Pancreas (tissue), 10 donors: Measurements from ENCODE around the gene SIAH2. TPM values are rescaled to one million over a fixed set of nuclear protein-coding genes. Genes with fewer than 3 reads are reported as not detected.
A peak's percentile ranks its signal among the peaks of the same experiment; 100 is the strongest.

ENCODE experiments used
- ATAC-seq, 4 donors: fragments of 200-7000 bp; cut with Tn5 transposase; one replicate each; pipeline versions ENCODE4 v1.8.0 to v1.9.1; 2020; ENCODE audit warnings: mild to moderate bottlenecking in 4 of 4, moderate library complexity in 4 of 4
- DNase-seq, 6 donors: peaks; one replicate each; pipeline ENCODE4 v3.0.0-alpha.2; 2020
- FAIRE-seq: peaks from 2 replicates; lab custom pipeline; 2012; peaks lifted over from hg19 to GRCh38; lab: Jason Lieb, UNC
- H3K27ac ChIP-seq, 4 donors: fragments of 200-600 bp; sonication (generic); 1 replicate in 3 of 4; 2 replicates in 1 of 4; pipeline versions ENCODE4 v1.5.0 to v1.8.0; 2020
- H3K27me3 ChIP-seq, 4 donors: fragments of 200-600 bp; one replicate each; pipeline ENCODE4 v1.8.0; 2021
- H3K36me3 ChIP-seq, 3 donors: fragments of 200-600 bp; sonication (generic) in 1 of 3; one replicate each; pipeline versions ENCODE4 v1.5.0 to v1.8.0; 2020 to 2021
- H3K4me1 ChIP-seq, 3 donors: fragments of 200-600 bp; one replicate each; pipeline ENCODE4 v1.8.0; 2021
- H3K4me3 ChIP-seq, 4 donors: fragments of 200-600 bp; sonication (generic) in 2 of 4; one replicate each; pipeline versions ENCODE4 v1.5.0 to v1.8.0; 2020 to 2021
- H3K9me3 ChIP-seq, 4 donors: fragments of 200-600 bp; one replicate each; pipeline ENCODE4 v1.8.0; 2021
- CTCF ChIP-seq, 4 donors: fragments of 200-600 bp; sonication (generic) in 3 of 4; IDR thresholded peaks; one replicate each; pipeline versions ENCODE4 v1.5.0 to v1.8.0; 2021; ENCODE audit warnings: antibody characterized with exemption in 4 of 4
- WGBS, 2 donors: extraction: QIAGEN DNeasy Blood & Tissue Kit; methylation state at CpG; one replicate each; pipeline ENCODE4 v1.1.7; 2013; 5-methylcytosine and 5-hydroxymethylcytosine counted together
- intact Hi-C, 3 donors: fragments of 100-400 bp; cut with DNase I; formaldehyde crosslinking; loops; one replicate each; pipeline versions ENCODE4 v1.11.1 to v1.14.2; 2022
- polyA plus RNA-seq, 2 donors: library from polyadenylated mRNA; stranded (reverse); fragments of 200-250 nt; gene quantifications; one replicate each; pipeline ENCODE4 v1.2.3, GENCODE V29; 2013
- total RNA-seq, 6 donors: library from RNA; stranded (reverse); fragmentation: NEBNext Ultra II Directional in 4 of 6; extraction: Animal tissue kit (Norgen Biotek cat#: 25700) in 4 of 6; gene quantifications; one replicate each; pipeline versions ENCODE4 v1.2.1 to v1.2.4, GENCODE V29; 2021 to 2023
- donor health status: healthy with polysubstance abuse.
- donor health status: DM: no; HTN: no; CAD: no; lungs with moderate emphysema.
- donor health status: DM: no; HTN: no; CAD: no.
- donor health status: control.
- donor health status: control.
- donor health status: Bipolar disorder and iron deficiency.
- donor health status: DM: yes; HTN: yes; CAD: no.
- donor health status: DM: no; HTN: no; CAD: no.
- donor health status: DM: no; HTN: no; CAD: no.
- donor health status: DM: yes; HTN: yes; CAD: no.

Gene SIAH2
- total and polyA plus RNA-seq, 8 donors = 5.5 to 14.9 (median 13.1) TPM

- no peak overlapping the region for H3K4me3 ChIP-seq
- TF ChIP-seq CTCF (IDR thresholded peaks at IDR 0.05) = no peak
- H3K36me3 ChIP-seq = no peaks in the 10 kb centered on the region
- H3K27me3 ChIP-seq = no peaks in the 10 kb centered on the region
- ATAC-seq (no peak), FAIRE-seq (no peak), DNase-seq (no peak)
- H3K9me3 ChIP-seq = no peaks in the 10 kb centered on the region
- intact Hi-C loops = no loop called here
- peaks cover 10 to 31% (median 20%) of the 10 kb centered on the region in 3 donors for H3K4me1 ChIP-seq
- no peak overlapping the region for H3K27ac ChIP-seq
- WGBS, 2 donors = 57 to 65% methylated on average over 1 of the region's 1 CpG
These were observed 28.2 kb downstream of the SIAH2 start for GRCh38 chr3:150734795-150735119.

GRCh38 chr3:150733936-150734794 lies 28.8 kb downstream of the SIAH2 start:
- ATAC-seq (no peak), DNase-seq (no peak), FAIRE-seq (no peak)
- Histone ChIP-seq H3K36me3 (no peaks in the 10 kb centered on the region), H3K27ac (no peak overlapping the region), H3K4me3 (no peak overlapping the region), H3K4me1 (peaks cover 10 to 25% (median 22%) of the 10 kb centered on the region in 3 donors), H3K27me3 (no peaks in the 10 kb centered on the region), H3K9me3 (no peaks in the 10 kb centered on the region)
- TF ChIP-seq CTCF (IDR thresholded peaks at IDR 0.05) = no peak
- WGBS, 2 donors = 84 to 90% methylated on average over 9 of the region's 9 CpGs
- intact Hi-C loops = no loop called here

GRCh38 chr3:150733373-150733935 lies 29.5 kb downstream of the SIAH2 start:
- H3K27me3 ChIP-seq = no peaks in the 10 kb centered on the region
- no peaks in the 10 kb centered on the region for H3K36me3 ChIP-seq
- TF ChIP-seq CTCF (IDR thresholded peaks at IDR 0.05) = no peak
- intact Hi-C loops = no loop called here
- ATAC-seq (no peak), FAIRE-seq (no peak), DNase-seq (no peak)
- H3K9me3 ChIP-seq = no peaks in the 10 kb centered on the region
- H3K4me3 ChIP-seq = no peak overlapping the region
- H3K27ac ChIP-seq = no peak overlapping the region
- peaks cover 6 to 22% (median 18%) of the 10 kb centered on the region in 3 donors for H3K4me1 ChIP-seq
- WGBS, 2 donors = 76 to 81% methylated on average over 8 of the region's 8 CpGs

GRCh38 chr3:150729682-150730360 lies 33.1 kb downstream of the SIAH2 start:
- TF ChIP-seq CTCF (IDR thresholded peaks at IDR 0.05) = no peak
- ATAC-seq = peak in 2 of 4 donors; percentile 29 to 37
- 74 to 78% methylated on average over 9 of the region's 9 CpGs for WGBS, 2 donors
- H3K4me3 ChIP-seq = no peak overlapping the region
- H3K27me3 ChIP-seq = no peaks in the 10 kb centered on the region
- no peak for DNase-seq
- peaks cover 0 to 4% (median 4%) of the 10 kb centered on the region in 3 donors for H3K4me1 ChIP-seq
- no peak for FAIRE-seq
- intact Hi-C loops = loop anchor here in 2 of 3 donors (10.0 kb wide), 3 partner anchors 55 to 425 kb away; no protein-coding TSS in a partner anchor
- no peak overlapping the region for H3K27ac ChIP-seq
- no peaks in the 10 kb centered on the region for H3K36me3 ChIP-seq
- H3K9me3 ChIP-seq = no peaks in the 10 kb centered on the region
